Measurements from ENCODE around the gene SH3BP5.

GRCh38 chr3:15342246-15342645, 9.9 kb upstream of the SH3BP5 start:
- no peak for TF ChIP-seq GATA2 (IDR thresholded peaks at IDR 0.05; ENCODE audit: low read depth, low read length)
- TF ChIP-seq GATA3 (IDR thresholded peaks at IDR 0.05; ENCODE audit: low read depth, low read length): no peak

Measured in SH-SY5Y (cell line).